Skin of body (tissue), 2 donors: ENCODE data around the gene NPAS2. TPM values are rescaled to one million over a fixed set of nuclear protein-coding genes. Genes with fewer than 3 reads are reported as not detected.

Source experiments
- DNase-seq: peaks from one replicate; lab custom pipeline; 2025; lab: John Stamatoyannopoulos, UW
- total RNA-seq: library from RNA; depleted of rRNA; stranded (reverse); fragments of >200 nt; gene quantifications from one replicate; pipeline ENCODE4 v1.2.3, GENCODE V29; 2014

NPAS2 gene
- total RNA-seq = 6.3 TPM

GRCh38 chr2:100819370-100820272, at the start of gene NPAS2:
Gene NPAS2 (plus strand): TSS chr2:100820139. CDS start chr2:100904755, 84,616 bp downstream.
- DNase-seq = peak; percentile 43

- no peak for DNase-seq
Measured at GRCh38 chr2:100771125-100771524, 48.8 kb upstream of the NPAS2 start.

GRCh38 chr2:100773538-100773937, 46.4 kb upstream of the NPAS2 start:
- DNase-seq = no peak

GRCh38 chr2:100776445-100776844, 43.5 kb upstream of the NPAS2 start:
- no peak for DNase-seq

- peak; percentile 94 for DNase-seq
Measured at GRCh38 chr2:100778637-100779450, 41.1 kb upstream of the NPAS2 start.

GRCh38 chr2:100779908-100780202, 40.1 kb upstream of the NPAS2 start:
- DNase-seq = no peak

- DNase-seq = no peak
Measured at GRCh38 chr2:100780203-100781008, 39.5 kb upstream of the NPAS2 start.

- no peak for DNase-seq
Measured at GRCh38 chr2:100781009-100781325, 39.0 kb upstream of the NPAS2 start.

- DNase-seq = no peak
Measured at GRCh38 chr2:100781523-100782379, 38.2 kb upstream of the NPAS2 start.

- DNase-seq = no peak
Measured at GRCh38 chr2:100782380-100782878, 37.5 kb upstream of the NPAS2 start.

GRCh38 chr2:100783987-100784386, 36.0 kb upstream of the NPAS2 start:
- DNase-seq = no peak

- no peak for DNase-seq
Measured at GRCh38 chr2:100784681-100785080, 35.3 kb upstream of the NPAS2 start.

GRCh38 chr2:100785626-100786296, 34.2 kb upstream of the NPAS2 start:
- DNase-seq = no peak

GRCh38 chr2:100786297-100786658, 33.7 kb upstream of the NPAS2 start:
- DNase-seq = no peak

- DNase-seq = no peak
Measured at GRCh38 chr2:100786985-100787384, 33.0 kb upstream of the NPAS2 start.

- no peak for DNase-seq
Measured at GRCh38 chr2:100789361-100789760, 30.6 kb upstream of the NPAS2 start.

GRCh38 chr2:100791294-100791935, 28.5 kb upstream of the NPAS2 start:
- DNase-seq = no peak

- DNase-seq = no peak
Measured at GRCh38 chr2:100791936-100792308, 28.0 kb upstream of the NPAS2 start.

- DNase-seq = no peak
Measured at GRCh38 chr2:100793220-100793619, 26.7 kb upstream of the NPAS2 start.

GRCh38 chr2:100793982-100794381, 26.0 kb upstream of the NPAS2 start:
- DNase-seq = no peak
